Fibroblast of lung (primary cell): Measurements from ENCODE around the gene UMAD1. TPM values are rescaled to one million over a fixed set of nuclear protein-coding genes. Genes with fewer than 3 reads are reported as not detected.
"Not testable (repeated sequence)": the region's sequence is repeated elsewhere in the genome, so short reads cannot be mapped to it uniquely, and the experiment has no call there.

Source experiments
- DNase-seq, 2 donors: peaks; one replicate each; pipeline versions ENCODE4 v3.0.0 to v3.0.0-alpha.2; 2010; ENCODE audit warnings: low read depth in 2 of 2
- H2AFZ ChIP-seq: 2 replicates; pipeline ENCODE4 v1.5.1; 2012; ENCODE audit warnings: low read length, control low read depth, inconsistent platforms
- H3K27ac ChIP-seq: 2 replicates; pipeline ENCODE4 v1.5.1; 2011; ENCODE audit warnings: low read length, control low read depth; ENCODE audit not compliant: insufficient read depth
- H3K27me3 ChIP-seq: 2 replicates; pipeline ENCODE4 v1.5.1; 2011; ENCODE audit warnings: mild to moderate bottlenecking, low read length; ENCODE audit not compliant: control insufficient read depth, insufficient read depth
- H3K36me3 ChIP-seq: 2 replicates; pipeline ENCODE4 v1.5.1; 2011; ENCODE audit warnings: low read length; ENCODE audit not compliant: control insufficient read depth, insufficient read depth
- H3K4me1 ChIP-seq: 2 replicates; pipeline ENCODE4 v1.5.1; 2011; ENCODE audit warnings: low read length; ENCODE audit not compliant: control insufficient read depth, insufficient read depth; ENCODE audit errors: extremely low read depth
- H3K4me2 ChIP-seq: 2 replicates; pipeline ENCODE4 v1.5.1; 2011; ENCODE audit warnings: low read length, control low read depth; ENCODE audit not compliant: insufficient read depth; ENCODE audit errors: extremely low read depth
- H3K4me3 ChIP-seq, 4 experiments: fragments of 200-600 bp in 1 of 4; sonication (generic) in 1 of 4; replicated peaks in 1 of 4; 2 replicates each; pipeline ENCODE4 v1.5.1; 2011 to 2016; ENCODE audit warnings: low read length in 4 of 4, low read depth in 3 of 4, mild to moderate bottlenecking in 3 of 4, control low read depth in 2 of 4, inconsistent platforms in 1 of 4, mixed read lengths in 1 of 4; ENCODE audit not compliant: insufficient read depth in 1 of 4; ENCODE audit errors: control extremely low read depth in 1 of 4
- H3K79me2 ChIP-seq: 2 replicates; pipeline ENCODE4 v1.5.1; 2012; ENCODE audit warnings: mild to moderate bottlenecking, low read length, inconsistent platforms; ENCODE audit not compliant: control insufficient read depth, insufficient read depth
- H3K9ac ChIP-seq: 2 replicates; pipeline ENCODE4 v1.5.1; 2011; ENCODE audit warnings: mild to moderate bottlenecking, low read length, control low read depth; ENCODE audit not compliant: insufficient read depth
- H3K9me3 ChIP-seq: 2 replicates; pipeline ENCODE4 v1.5.1; 2012; ENCODE audit warnings: low read depth, low read length; ENCODE audit not compliant: control insufficient read depth, insufficient read depth
- H4K20me1 ChIP-seq: 2 replicates; pipeline ENCODE4 v1.5.1; 2011; ENCODE audit warnings: low read length; ENCODE audit not compliant: control insufficient read depth, insufficient read depth; ENCODE audit errors: extremely low read depth
- EZH2 ChIP-seq: IDR thresholded peaks from 2 replicates; pipeline ENCODE4 v1.5.1; 2012; ENCODE audit warnings: low read length, control low read depth, mild to moderate bottlenecking; ENCODE audit errors: missing control alignments
- polyA plus RNA-seq, 2 donors: library from polyadenylated mRNA; depleted of rRNA in 1 of 2; stranded (reverse) in 1 of 2; unstranded in 1 of 2; fragments of >200 nt; gene quantifications; 2 replicates each; pipeline ENCODE4 v1.2.1, GENCODE V29; 2011 to 2012; ENCODE audit warnings: missing spikeins in 1 of 2
- total RNA-seq: library from RNA; depleted of rRNA; stranded (reverse); fragments of >200 nt; gene quantifications from 2 replicates; pipeline ENCODE4 v1.2.1, GENCODE V29; 2014
- TF ChIP-seq, protein P1 (sequence below), 2 donors: IDR thresholded peaks in 1 of 2; conservative IDR thresholded peaks in 1 of 2; 1 replicate in 1 of 2; 2 replicates in 1 of 2; pipeline ENCODE4 v1.5.1; 2011 to 2012; ENCODE audit warnings: low read length in 2 of 2, control low read depth in 1 of 2, inconsistent platforms in 1 of 2, low read depth in 1 of 2, mild to moderate bottlenecking in 1 of 2

The UMAD1 gene
- total and polyA plus RNA-seq, 2 donors (not counting 1 experiment from before 2014, with no cell fraction given), result 12.4 to 19.8 TPM

DNA sequence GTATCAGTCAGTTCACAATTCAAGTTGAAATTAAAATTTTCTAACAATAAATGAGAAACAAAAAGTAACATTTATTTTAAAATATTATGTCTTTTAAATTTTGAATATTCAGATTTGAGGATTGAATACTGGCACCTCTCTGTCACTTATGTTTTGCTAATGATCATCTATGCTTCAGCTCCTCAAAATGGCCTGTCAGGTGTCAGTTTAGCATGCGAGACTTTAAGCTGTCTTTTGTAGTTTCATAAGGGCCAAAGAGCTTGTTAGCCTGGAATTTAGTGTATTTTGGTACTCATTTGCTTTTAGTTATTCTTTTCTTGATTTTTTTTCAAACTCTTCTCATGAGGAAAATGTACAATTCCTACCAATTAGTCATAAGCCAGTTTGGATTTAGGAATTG, 179.9 kb downstream of the UMAD1 start:
- Histone ChIP-seq H3K79me2 (no peaks in the 10 kb centered on the region), H3K36me3 (no peaks in the 10 kb centered on the region), H3K4me2 (no peak overlapping the region), H3K4me3 (no peak overlapping the region), H3K9ac (no peak overlapping the region), H3K27ac (no peak overlapping the region), H3K4me1 (no peaks in the 10 kb centered on the region), H4K20me1 (no peaks in the 10 kb centered on the region), H2AFZ (no peak overlapping the region), H3K9me3 (no peaks in the 10 kb centered on the region), H3K27me3 (no peaks in the 10 kb centered on the region)
- DNase-seq, result no peak
- TF ChIP-seq, protein P1, sequence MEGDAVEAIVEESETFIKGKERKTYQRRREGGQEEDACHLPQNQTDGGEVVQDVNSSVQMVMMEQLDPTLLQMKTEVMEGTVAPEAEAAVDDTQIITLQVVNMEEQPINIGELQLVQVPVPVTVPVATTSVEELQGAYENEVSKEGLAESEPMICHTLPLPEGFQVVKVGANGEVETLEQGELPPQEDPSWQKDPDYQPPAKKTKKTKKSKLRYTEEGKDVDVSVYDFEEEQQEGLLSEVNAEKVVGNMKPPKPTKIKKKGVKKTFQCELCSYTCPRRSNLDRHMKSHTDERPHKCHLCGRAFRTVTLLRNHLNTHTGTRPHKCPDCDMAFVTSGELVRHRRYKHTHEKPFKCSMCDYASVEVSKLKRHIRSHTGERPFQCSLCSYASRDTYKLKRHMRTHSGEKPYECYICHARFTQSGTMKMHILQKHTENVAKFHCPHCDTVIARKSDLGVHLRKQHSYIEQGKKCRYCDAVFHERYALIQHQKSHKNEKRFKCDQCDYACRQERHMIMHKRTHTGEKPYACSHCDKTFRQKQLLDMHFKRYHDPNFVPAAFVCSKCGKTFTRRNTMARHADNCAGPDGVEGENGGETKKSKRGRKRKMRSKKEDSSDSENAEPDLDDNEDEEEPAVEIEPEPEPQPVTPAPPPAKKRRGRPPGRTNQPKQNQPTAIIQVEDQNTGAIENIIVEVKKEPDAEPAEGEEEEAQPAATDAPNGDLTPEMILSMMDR (conservative IDR thresholded peaks at IDR 0.05 in 1 of 2, IDR thresholded peaks at IDR 0.05 in 1 of 2; ENCODE audit: low read depth in 1 of 2, low read length in 2 of 2), result no peak
- TF ChIP-seq EZH2, result no peak

DNA sequence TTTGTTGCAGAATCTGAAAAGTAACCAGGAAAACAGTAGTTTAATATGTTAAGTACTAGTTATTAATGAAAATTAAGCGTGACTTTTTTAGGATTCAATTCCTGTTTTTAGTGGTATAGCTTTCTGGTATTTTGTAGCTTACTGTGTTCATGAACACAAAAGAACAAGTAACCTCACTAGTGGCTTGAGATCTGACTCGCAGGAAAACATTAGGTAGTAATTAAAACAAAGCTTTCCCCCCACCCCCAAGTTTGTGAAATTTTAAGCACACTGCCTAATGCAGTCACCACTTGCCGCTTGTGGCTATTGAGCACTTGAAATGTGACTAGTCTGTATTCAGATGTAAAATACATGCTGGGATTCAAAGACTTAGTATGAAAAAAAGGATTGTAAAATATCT, 180.4 kb downstream of the UMAD1 start:
- DNase-seq, result no peak
- no peaks in the 10 kb centered on the region for H3K4me1 ChIP-seq
- H3K27ac ChIP-seq, result no peak overlapping the region
- H4K20me1 ChIP-seq, result no peaks in the 10 kb centered on the region
- H3K27me3 ChIP-seq, result no peaks in the 10 kb centered on the region
- TF ChIP-seq, protein P1 (conservative IDR thresholded peaks at IDR 0.05 in 1 of 2, IDR thresholded peaks at IDR 0.05 in 1 of 2; ENCODE audit: low read depth in 1 of 2, low read length in 2 of 2), result no peak
- TF ChIP-seq EZH2, result no peak
- H3K4me2 ChIP-seq, result no peak overlapping the region
- H3K79me2 ChIP-seq, result no peaks in the 10 kb centered on the region
- H3K36me3 ChIP-seq, result no peaks in the 10 kb centered on the region
- H3K9ac ChIP-seq, result no peak overlapping the region
- H2AFZ ChIP-seq, result no peak overlapping the region
- H3K4me3 ChIP-seq, result no peak overlapping the region
- H3K9me3 ChIP-seq, result no peaks in the 10 kb centered on the region

DNA sequence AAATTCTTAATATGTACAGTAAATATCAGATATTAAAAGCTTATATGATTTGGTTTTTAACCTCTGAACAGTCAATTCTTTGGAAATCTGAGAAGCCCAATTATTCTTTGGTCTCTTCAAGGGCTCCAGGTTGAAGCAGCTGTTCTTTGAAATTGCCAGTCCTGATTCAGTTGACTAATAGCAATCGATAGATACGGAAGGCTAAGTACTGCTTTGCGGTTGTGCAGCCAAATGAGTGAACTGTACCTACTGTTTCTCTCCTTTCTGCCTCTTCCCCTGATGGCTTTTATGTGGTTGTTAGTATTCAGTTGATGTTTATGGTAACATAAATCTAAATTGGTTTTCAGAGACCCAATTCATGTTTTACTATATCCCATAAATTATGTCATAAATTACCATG, 181.0 kb downstream of the UMAD1 start:
- TF ChIP-seq, protein P1 (conservative IDR thresholded peaks at IDR 0.05 in 1 of 2, IDR thresholded peaks at IDR 0.05 in 1 of 2; ENCODE audit: low read depth in 1 of 2, low read length in 2 of 2), result no peak
- TF ChIP-seq EZH2, result no peak
- no peaks in the 10 kb centered on the region for H3K79me2 ChIP-seq
- no peak overlapping the region for H2AFZ ChIP-seq
- no peak overlapping the region for H3K9ac ChIP-seq
- H3K4me2 ChIP-seq, result no peak overlapping the region
- no peaks in the 10 kb centered on the region for H3K36me3 ChIP-seq
- H3K4me3 ChIP-seq, result no peak overlapping the region
- H4K20me1 ChIP-seq, result no peaks in the 10 kb centered on the region
- H3K27ac ChIP-seq, result no peak overlapping the region
- no peak for DNase-seq
- H3K27me3 ChIP-seq, result no peaks in the 10 kb centered on the region
- H3K9me3 ChIP-seq, result no peaks in the 10 kb centered on the region
- H3K4me1 ChIP-seq, result no peaks in the 10 kb centered on the region

DNA sequence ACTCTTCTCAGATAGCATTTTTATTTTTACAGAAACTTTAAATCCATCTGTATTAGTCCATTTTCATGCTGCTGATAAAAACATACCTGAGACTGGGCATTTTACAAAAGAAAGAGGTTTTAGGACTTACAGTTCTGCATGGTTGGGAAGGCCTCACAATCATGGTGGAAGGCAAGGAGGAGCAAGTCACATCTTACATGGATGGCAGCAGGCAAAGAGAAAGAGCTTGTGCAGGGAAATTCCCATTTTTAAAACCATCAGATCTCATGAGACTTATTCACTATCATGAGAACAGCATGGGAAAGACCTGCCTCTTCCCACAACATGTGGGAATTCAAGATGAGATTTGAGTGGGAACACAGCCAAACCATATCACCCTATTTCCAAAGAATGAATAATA, 184.7 kb downstream of the UMAD1 start:
- H3K9ac ChIP-seq, H3K27me3 ChIP-seq, H3K4me3 ChIP-seq, H4K20me1 ChIP-seq, H3K9me3 ChIP-seq, H3K36me3 ChIP-seq, H2AFZ ChIP-seq, H3K4me1 ChIP-seq, H3K4me2 ChIP-seq, H3K27ac ChIP-seq, DNase-seq, H3K79me2 ChIP-seq: not testable (repeated sequence)
